ENCODE results near the gene LRP6. TPM values are rescaled to one million over a fixed set of nuclear protein-coding genes. Genes with fewer than 3 reads are reported as not detected.
"Not testable (repeated sequence)": the region's sequence is repeated elsewhere in the genome, so short reads cannot be mapped to it uniquely, and the experiment has no call there.

The LRP6 gene
- total and polyA plus RNA-seq, 7 donors, result 2.9 to 31.5 (median 16.6) TPM

- Histone ChIP-seq H3K36me3 (ENCODE audit: insufficient read depth in 1 of 2, low read depth in 1 of 2) (peaks cover 0 to 5% of the 10 kb centered on the region in 2 donors), H3K27me3 (ENCODE audit: insufficient read depth in 3 of 3, low read length in 2 of 3) (no peaks in the 10 kb centered on the region), H3K9me3 (no peaks in the 10 kb centered on the region), H3K4me1 (peaks cover 22% of the 10 kb centered on the region), H3K4me3 (no peak overlapping the region), H3K27ac (no peak overlapping the region)
- intact Hi-C loops (cut with DNase I), result loop anchor here (5.0 kb wide), 2 partner anchors 35 to 180 kb away; no protein-coding TSS in a partner anchor
- TF ChIP-seq CTCF (IDR thresholded peaks at IDR 0.05), result no peak
- ATAC-seq (no peak), DNase-seq (no peak)
- 95 to 98% (median 96%) methylated on average over 2 of the region's 2 CpGs for WGBS, 3 donors
Observed at GRCh38 chr12:12156828-12157227, 110.0 kb downstream of the LRP6 start.

- ATAC-seq, result no peak
- peaks cover 0 to 5% of the 10 kb centered on the region in 2 donors for H3K36me3 ChIP-seq (ENCODE audit: insufficient read depth in 1 of 2, low read depth in 1 of 2)
- 90 to 92% (median 91%) methylated on average over 6 of the region's 6 CpGs for WGBS, 3 donors
- H3K27ac ChIP-seq, result no peak overlapping the region
- no peak for DNase-seq
- H3K4me1 ChIP-seq, result peaks cover 22% of the 10 kb centered on the region
- no peak for TF ChIP-seq CTCF (IDR thresholded peaks at IDR 0.05)
- intact Hi-C loops (cut with DNase I), result loop anchor here (5.0 kb wide), 2 partner anchors 36 to 181 kb away; no protein-coding TSS in a partner anchor
- no peak overlapping the region for H3K4me3 ChIP-seq
- no peaks in the 10 kb centered on the region for H3K27me3 ChIP-seq (ENCODE audit: insufficient read depth in 3 of 3, low read length in 2 of 3)
- H3K9me3 ChIP-seq, result no peaks in the 10 kb centered on the region
Observed at GRCh38 chr12:12156116-12156515, 110.7 kb downstream of the LRP6 start.

- ATAC-seq, result no peak
- Histone ChIP-seq H3K4me1 (no peaks in the 10 kb centered on the region), H3K4me3 (no peak overlapping the region), H3K36me3 (ENCODE audit: insufficient read depth in 1 of 2, low read depth in 1 of 2) (peaks cover 0 to 26% of the 10 kb centered on the region in 2 donors), H3K27me3 (ENCODE audit: insufficient read depth in 3 of 3, low read length in 2 of 3) (no peaks in the 10 kb centered on the region), H3K27ac (no peak overlapping the region), H3K9me3 (no peaks in the 10 kb centered on the region)
- whole genome bisulfite sequencing, 3 donors, result 77 to 82% (median 80%) methylated on average over 3 of the region's 3 CpGs
- DNase-seq, result no peak
- intact Hi-C loops (cut with DNase I), result no loop called here
- no peak for TF ChIP-seq CTCF (IDR thresholded peaks at IDR 0.05)
Observed at GRCh38 chr12:12153596-12153995, 113.2 kb downstream of the LRP6 start.

- Histone ChIP-seq H3K36me3 (ENCODE audit: insufficient read depth in 1 of 2, low read depth in 1 of 2) (peaks cover 0 to 59% of the 10 kb centered on the region in 2 donors), H3K27me3 (ENCODE audit: insufficient read depth in 3 of 3, low read length in 2 of 3) (no peaks in the 10 kb centered on the region), H3K4me1 (no peaks in the 10 kb centered on the region), H3K9me3 (no peaks in the 10 kb centered on the region), H3K27ac (no peak overlapping the region), H3K4me3 (no peak overlapping the region)
- TF ChIP-seq CTCF (IDR thresholded peaks at IDR 0.05), result no peak
- DNase-seq (no peak), ATAC-seq (no peak)
- WGBS, 3 donors, result 87 to 96% (median 90%) methylated on average over 6 of the region's 6 CpGs
- intact Hi-C loops (cut with DNase I), result loop anchor here (10.0 kb wide), 2 partner anchors 52 to 668 kb away; partner anchors contain the start of gene DDX47 (in 1 of the 2)
Observed at GRCh38 chr12:12147111-12147510, 119.7 kb downstream of the LRP6 start.

- H3K27me3 ChIP-seq (ENCODE audit: insufficient read depth in 3 of 3, low read length in 2 of 3); DNase-seq; H3K9me3 ChIP-seq; ATAC-seq; H3K4me3 ChIP-seq; H3K27ac ChIP-seq; H3K4me1 ChIP-seq: not testable (repeated sequence)
- intact Hi-C loops (cut with DNase I), result loop anchor here (10.0 kb wide), 2 partner anchors 50 to 670 kb away; partner anchors contain the start of gene DDX47 (in 1 of the 2)
- H3K36me3 ChIP-seq (ENCODE audit: insufficient read depth in 1 of 2, low read depth in 1 of 2), result peaks cover 0 to 48% of the 10 kb centered on the region in 2 donors
- 50 to 98% (median 63%) methylated on average over 1 of the region's 1 CpG for WGBS, 3 donors
Observed at GRCh38 chr12:12144531-12144930, 122.3 kb downstream of the LRP6 start.

Measured in psoas muscle (tissue), 8 donors.